ENCODE data around the gene XKR7.

XKR7 gene

GRCh38 chr20:32034581-32035425, 66.9 kb downstream of the XKR7 start:
- ATAC-seq (ENCODE audit: low read depth) = peak; percentile 26; the same call in 1 of the 3 replicates
- Histone ChIP-seq H3K4me3 (ENCODE audit: severe bottlenecking) (no peak overlapping the region), H3K36me3 (ENCODE audit: low read depth) (no peaks in the 10 kb centered on the region), H3K4me1 (ENCODE audit: insufficient read depth, poor library complexity, severe bottlenecking) (peaks cover 4% of the 10 kb centered on the region), H3K27me3 (ENCODE audit: insufficient read depth, poor library complexity, severe bottlenecking) (peaks cover 56% of the 10 kb centered on the region), H3K9me3 (ENCODE audit: severe bottlenecking) (no peaks in the 10 kb centered on the region), H3K27ac (ENCODE audit: poor library complexity, severe bottlenecking) (no peak overlapping the region)
- DNase-seq (ENCODE audit: low spot score) = peak; percentile 71
- TF ChIP-seq, protein P1, sequence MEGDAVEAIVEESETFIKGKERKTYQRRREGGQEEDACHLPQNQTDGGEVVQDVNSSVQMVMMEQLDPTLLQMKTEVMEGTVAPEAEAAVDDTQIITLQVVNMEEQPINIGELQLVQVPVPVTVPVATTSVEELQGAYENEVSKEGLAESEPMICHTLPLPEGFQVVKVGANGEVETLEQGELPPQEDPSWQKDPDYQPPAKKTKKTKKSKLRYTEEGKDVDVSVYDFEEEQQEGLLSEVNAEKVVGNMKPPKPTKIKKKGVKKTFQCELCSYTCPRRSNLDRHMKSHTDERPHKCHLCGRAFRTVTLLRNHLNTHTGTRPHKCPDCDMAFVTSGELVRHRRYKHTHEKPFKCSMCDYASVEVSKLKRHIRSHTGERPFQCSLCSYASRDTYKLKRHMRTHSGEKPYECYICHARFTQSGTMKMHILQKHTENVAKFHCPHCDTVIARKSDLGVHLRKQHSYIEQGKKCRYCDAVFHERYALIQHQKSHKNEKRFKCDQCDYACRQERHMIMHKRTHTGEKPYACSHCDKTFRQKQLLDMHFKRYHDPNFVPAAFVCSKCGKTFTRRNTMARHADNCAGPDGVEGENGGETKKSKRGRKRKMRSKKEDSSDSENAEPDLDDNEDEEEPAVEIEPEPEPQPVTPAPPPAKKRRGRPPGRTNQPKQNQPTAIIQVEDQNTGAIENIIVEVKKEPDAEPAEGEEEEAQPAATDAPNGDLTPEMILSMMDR (IDR thresholded peaks at IDR 0.05; ENCODE audit: poor library complexity, severe bottlenecking) = peak; percentile 62

DNA sequence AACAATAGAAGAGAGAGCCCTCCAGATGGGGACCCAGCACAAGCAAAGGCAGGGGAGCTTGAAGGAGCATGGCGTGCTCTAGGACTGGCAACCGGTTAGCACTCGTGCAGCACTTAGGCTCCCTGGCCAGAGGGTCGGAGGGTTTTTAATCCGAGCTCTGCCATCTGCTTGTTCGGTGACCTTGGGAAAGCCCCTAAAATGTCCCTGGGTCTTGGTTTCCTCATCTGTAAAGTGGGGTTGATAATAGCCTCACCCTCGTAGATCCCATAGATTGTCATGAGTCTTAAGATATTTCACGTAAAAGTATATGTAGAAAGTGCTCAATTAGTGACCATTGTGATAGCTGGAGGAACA, 67.5 kb downstream of the XKR7 start:
- Histone ChIP-seq H3K9me3 (ENCODE audit: severe bottlenecking) (no peaks in the 10 kb centered on the region), H3K4me3 (ENCODE audit: severe bottlenecking) (no peak overlapping the region), H3K27ac (ENCODE audit: poor library complexity, severe bottlenecking) (no peak overlapping the region), H3K36me3 (ENCODE audit: low read depth) (no peaks in the 10 kb centered on the region), H3K27me3 (ENCODE audit: insufficient read depth, poor library complexity, severe bottlenecking) (peaks cover 51% of the 10 kb centered on the region), H3K4me1 (ENCODE audit: insufficient read depth, poor library complexity, severe bottlenecking) (peaks cover 4% of the 10 kb centered on the region)
- TF ChIP-seq, protein P1 (IDR thresholded peaks at IDR 0.05; ENCODE audit: poor library complexity, severe bottlenecking) = peak; percentile 44
- ATAC-seq (ENCODE audit: low read depth) = no peak
- DNase-seq (ENCODE audit: low spot score) = peak; percentile 69

- no peaks in the 10 kb centered on the region for H3K9me3 ChIP-seq (ENCODE audit: severe bottlenecking)
- TF ChIP-seq, protein P1 (IDR thresholded peaks at IDR 0.05; ENCODE audit: poor library complexity, severe bottlenecking) = no peak
- peaks cover 42% of the 10 kb centered on the region for H3K27me3 ChIP-seq (ENCODE audit: insufficient read depth, poor library complexity, severe bottlenecking)
- DNase-seq (ENCODE audit: low spot score) (no peak), ATAC-seq (ENCODE audit: low read depth) (no peak)
- H3K36me3 ChIP-seq (ENCODE audit: low read depth) = no peaks in the 10 kb centered on the region
- H3K4me3 ChIP-seq (ENCODE audit: severe bottlenecking) = no peak overlapping the region
- peaks cover 4% of the 10 kb centered on the region for H3K4me1 ChIP-seq (ENCODE audit: insufficient read depth, poor library complexity, severe bottlenecking)
- no peak overlapping the region for H3K27ac ChIP-seq (ENCODE audit: poor library complexity, severe bottlenecking)
Observed at GRCh38 chr20:32036252-32036651, 68.3 kb downstream of the XKR7 start.

DNA sequence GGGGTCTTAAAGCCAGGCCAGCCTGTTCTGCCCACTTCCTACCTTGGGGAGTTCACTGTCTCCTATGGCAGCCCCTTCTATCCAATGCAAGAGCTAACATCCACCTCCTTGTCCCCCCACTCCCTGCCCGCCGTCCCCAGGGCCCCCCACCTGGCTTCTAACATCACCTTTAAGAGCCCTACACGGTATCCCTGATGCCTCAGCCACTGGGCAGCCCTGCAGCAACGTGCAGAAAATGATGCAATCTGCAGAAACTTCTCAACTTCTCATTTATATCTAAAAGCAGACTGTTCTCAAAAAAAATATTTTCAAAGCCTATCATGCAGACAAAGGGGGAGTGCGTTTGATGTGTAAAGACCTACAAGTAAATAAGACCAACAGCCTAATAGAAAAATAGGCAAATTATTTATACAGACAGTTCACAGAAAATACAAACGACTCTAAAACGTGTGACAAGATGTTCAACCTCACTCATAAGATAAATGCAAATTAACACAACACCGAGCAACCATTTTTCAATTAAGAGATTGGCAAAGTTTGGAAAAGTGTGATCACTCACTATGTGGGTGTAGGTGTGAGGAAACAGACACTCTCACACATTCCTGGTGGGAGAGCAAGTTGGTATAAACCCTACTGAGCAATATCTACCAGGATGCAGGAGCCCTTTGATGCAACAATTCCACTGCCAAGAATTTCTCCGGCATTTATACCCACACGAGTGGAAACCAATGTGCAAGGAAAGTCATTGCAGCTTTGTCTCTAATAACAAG, 69.0 kb downstream of the XKR7 start:
- Histone ChIP-seq H3K4me3 (ENCODE audit: severe bottlenecking) (no peak overlapping the region), H3K27ac (ENCODE audit: poor library complexity, severe bottlenecking) (no peak overlapping the region), H3K36me3 (ENCODE audit: low read depth) (no peaks in the 10 kb centered on the region), H3K27me3 (ENCODE audit: insufficient read depth, poor library complexity, severe bottlenecking) (peaks cover 41% of the 10 kb centered on the region), H3K9me3 (ENCODE audit: severe bottlenecking) (no peaks in the 10 kb centered on the region), H3K4me1 (ENCODE audit: insufficient read depth, poor library complexity, severe bottlenecking) (peaks cover 4% of the 10 kb centered on the region)
- ATAC-seq (ENCODE audit: low read depth) = no peak
- DNase-seq (ENCODE audit: low spot score) = peak; percentile 60
- TF ChIP-seq, protein P1 (IDR thresholded peaks at IDR 0.05; ENCODE audit: poor library complexity, severe bottlenecking) = no peak
